Activated CD4-positive, alpha-beta T cell treated with anti-CD3 and anti-CD28 coated beads, Interleukin-2, amount 50 U/mL, for 48 hours (primary cell): Measurements from ENCODE around the gene COMMD1.
"Not testable (repeated sequence)": the region's sequence is repeated elsewhere in the genome, so short reads cannot be mapped to it uniquely, and the experiment has no call there.

Experiments used
- DNase-seq, 2 experiments: peaks; one replicate each; pipeline ENCODE4 v3.0.0-alpha.2; 2020

COMMD1 gene

GRCh38 chr2:62036229-62036628 is 130.8 kb downstream of the COMMD1 start:
- DNase-seq: no peak

GRCh38 chr2:62036761-62037250 is 131.3 kb downstream of the COMMD1 start:
- DNase-seq: no peak

GRCh38 chr2:62038975-62039771 is 133.7 kb downstream of the COMMD1 start:
- peak; percentile 5 to 19 for DNase-seq

GRCh38 chr2:62040926-62041325 is 135.5 kb downstream of the COMMD1 start:
- DNase-seq: no peak

- not testable (repeated sequence) for DNase-seq
Measured at GRCh38 chr2:62041701-62042385, 136.4 kb downstream of the COMMD1 start.

GRCh38 chr2:62042400-62042799 is 136.9 kb downstream of the COMMD1 start:
- no peak for DNase-seq

GRCh38 chr2:62042944-62043343 is 137.5 kb downstream of the COMMD1 start:
- no peak for DNase-seq

- DNase-seq: no peak
Measured at GRCh38 chr2:62045017-62045543, 139.6 kb downstream of the COMMD1 start.

GRCh38 chr2:62046141-62046540 is 140.7 kb downstream of the COMMD1 start:
- no peak for DNase-seq

- DNase-seq: no peak
Measured at GRCh38 chr2:62050456-62051045, 145.1 kb downstream of the COMMD1 start.

GRCh38 chr2:62054029-62054791 is 148.7 kb downstream of the COMMD1 start:
- DNase-seq: no peak

GRCh38 chr2:62054916-62055450 is 149.5 kb downstream of the COMMD1 start:
- no peak for DNase-seq

- DNase-seq: no peak
Measured at GRCh38 chr2:62055724-62056336, 150.4 kb downstream of the COMMD1 start.

- no peak for DNase-seq
Measured at GRCh38 chr2:62056341-62056740, 150.9 kb downstream of the COMMD1 start.

- no peak for DNase-seq
Measured at GRCh38 chr2:62065243-62065642, 159.8 kb downstream of the COMMD1 start.

GRCh38 chr2:62071126-62071598 is 165.7 kb downstream of the COMMD1 start:
- no peak for DNase-seq

- no peak for DNase-seq
Measured at GRCh38 chr2:62071760-62072680, 166.5 kb downstream of the COMMD1 start.

GRCh38 chr2:62074233-62074632 is 168.8 kb downstream of the COMMD1 start:
- DNase-seq: no peak

GRCh38 chr2:62076980-62077638 is 171.6 kb downstream of the COMMD1 start:
- no peak for DNase-seq

GRCh38 chr2:62084801-62085200 is 179.3 kb downstream of the COMMD1 start:
- DNase-seq: no peak
